Suprapubic skin (tissue), 4 donors: ENCODE results near the gene CAPN9. TPM values are rescaled to one million over a fixed set of nuclear protein-coding genes. Genes with fewer than 3 reads are reported as not detected.

ENCODE experiments used
- DNase-seq, 2 donors: peaks; one replicate each; pipeline ENCODE4 v3.0.0-alpha.2; 2019; ENCODE audit warnings: low spot score in 2 of 2
- H3K27ac ChIP-seq: fragments of 200-600 bp; sonication (generic); one replicate; pipeline ENCODE4 v1.5.1; 2019
- H3K27me3 ChIP-seq: fragments of 200-600 bp; sonication (generic); one replicate; pipeline ENCODE4 v1.5.1; 2019
- H3K36me3 ChIP-seq: fragments of 200-600 bp; sonication (generic); one replicate; pipeline ENCODE4 v1.5.1; 2019
- H3K4me1 ChIP-seq: fragments of 200-600 bp; sonication (generic); one replicate; pipeline ENCODE4 v1.5.1; 2019
- H3K4me3 ChIP-seq: fragments of 200-600 bp; sonication (generic); one replicate; pipeline ENCODE4 v1.5.1; 2019; ENCODE audit warnings: mild to moderate bottlenecking
- H3K9me3 ChIP-seq: fragments of 200-600 bp; sonication (generic); one replicate; pipeline ENCODE4 v1.5.1; 2019
- CTCF ChIP-seq, 2 donors: fragments of 200-600 bp in 1 of 2; fragments of 450-650 bp in 1 of 2; sonication (generic) in 1 of 2; IDR thresholded peaks; one replicate each; pipeline ENCODE4 v1.5.1; 2016 to 2019; ENCODE audit warnings: antibody characterized with exemption in 2 of 2, mild to moderate bottlenecking in 1 of 2, moderate library complexity in 1 of 2
- EP300 ChIP-seq: sonication (generic); formaldehyde crosslinking; IDR thresholded peaks from one replicate; pipeline ENCODE4 v1.6.1; 2017; ENCODE audit warnings: antibody characterized with exemption
- POLR2A ChIP-seq, 2 donors: fragments of 450-650 bp; IDR thresholded peaks; one replicate each; pipeline ENCODE4 v1.6.1; 2017; ENCODE audit warnings: antibody characterized with exemption in 2 of 2, mild to moderate bottlenecking in 2 of 2, moderate library complexity in 2 of 2
- POLR2AphosphoS5 ChIP-seq, 3 donors: sonication (generic); formaldehyde crosslinking; IDR thresholded peaks; one replicate each; pipeline ENCODE4 v1.6.1; 2017; ENCODE audit warnings: antibody characterized with exemption in 3 of 3
- WGBS: methylation state at CpG from one replicate; pipeline ENCODE4 v1.1.5; 2018; 5-methylcytosine and 5-hydroxymethylcytosine counted together
- total RNA-seq, 4 donors: library from RNA; depleted of rRNA; stranded (reverse); fragments of >200 nt; gene quantifications; one replicate each; pipeline ENCODE4 v1.1.0, GENCODE V29; 2016

Gene CAPN9
- total RNA-seq, 4 donors from 2014 or later: 0.48 to 4.2 TPM; not detected in 2

- Histone ChIP-seq H3K4me1 (peaks cover 69% of the 10 kb centered on the region), H3K9me3 (no peaks in the 10 kb centered on the region), H3K27ac (no peak overlapping the region), H3K4me3 (no peak overlapping the region), H3K27me3 (no peaks in the 10 kb centered on the region), H3K36me3 (no peaks in the 10 kb centered on the region)
- no peak for TF ChIP-seq CTCF (IDR thresholded peaks at IDR 0.05)
- TF ChIP-seq POLR2AphosphoS5 (IDR thresholded peaks at IDR 0.05): no peak
- no peak for TF ChIP-seq POLR2A (IDR thresholded peaks at IDR 0.05)
- TF ChIP-seq EP300: no peak
- WGBS: 86% methylated on average over 6 of the region's 7 CpGs
- DNase-seq: no peak
These were observed 80.0 kb downstream of the CAPN9 start for GRCh38 chr1:230827081-230827681.

GRCh38 chr1:230827801-230828200 lies 80.6 kb downstream of the CAPN9 start:
- Histone ChIP-seq H3K9me3 (no peaks in the 10 kb centered on the region), H3K27me3 (no peaks in the 10 kb centered on the region), H3K4me1 (peaks cover 66% of the 10 kb centered on the region), H3K4me3 (no peak overlapping the region), H3K27ac (no peak overlapping the region), H3K36me3 (no peaks in the 10 kb centered on the region)
- DNase-seq: no peak
- TF ChIP-seq CTCF (IDR thresholded peaks at IDR 0.05) (no peak), EP300 (no peak), POLR2A (IDR thresholded peaks at IDR 0.05) (no peak), POLR2AphosphoS5 (IDR thresholded peaks at IDR 0.05) (no peak)
- 74% methylated on average over 5 of the region's 5 CpGs for WGBS

- H3K36me3 ChIP-seq: no peaks in the 10 kb centered on the region
- DNase-seq: no peak
- no peak overlapping the region for H3K27ac ChIP-seq
- WGBS: 90% methylated on average over 4 of the region's 4 CpGs
- no peak for TF ChIP-seq POLR2A (IDR thresholded peaks at IDR 0.05)
- TF ChIP-seq CTCF (IDR thresholded peaks at IDR 0.05): no peak
- TF ChIP-seq EP300: no peak
- no peaks in the 10 kb centered on the region for H3K9me3 ChIP-seq
- H3K4me3 ChIP-seq: no peak overlapping the region
- no peaks in the 10 kb centered on the region for H3K27me3 ChIP-seq
- H3K4me1 ChIP-seq: peaks cover 60% of the 10 kb centered on the region
These were observed 81.2 kb downstream of the CAPN9 start for GRCh38 chr1:230828421-230828820.

- Histone ChIP-seq H3K4me3 (no peak overlapping the region), H3K27me3 (no peaks in the 10 kb centered on the region), H3K4me1 (peaks cover 26% of the 10 kb centered on the region), H3K27ac (no peak overlapping the region), H3K36me3 (no peaks in the 10 kb centered on the region), H3K9me3 (no peaks in the 10 kb centered on the region)
- TF ChIP-seq EP300: no peak
- no peak for TF ChIP-seq CTCF (IDR thresholded peaks at IDR 0.05)
- no peak for TF ChIP-seq POLR2AphosphoS5 (IDR thresholded peaks at IDR 0.05)
- no peak for TF ChIP-seq POLR2A (IDR thresholded peaks at IDR 0.05)
- DNase-seq: no peak
- WGBS: 45% methylated on average over 1 of the region's 1 CpG
These were observed 84.6 kb downstream of the CAPN9 start for GRCh38 chr1:230831771-230832170.

GRCh38 chr1:230832476-230832875 lies 85.3 kb downstream of the CAPN9 start:
- Histone ChIP-seq H3K36me3 (no peaks in the 10 kb centered on the region), H3K27ac (no peak overlapping the region), H3K9me3 (no peaks in the 10 kb centered on the region), H3K4me3 (no peak overlapping the region), H3K27me3 (no peaks in the 10 kb centered on the region), H3K4me1 (peaks cover 21% of the 10 kb centered on the region)
- 15% methylated on average over 1 of the region's 1 CpG for WGBS
- no peak for TF ChIP-seq POLR2A (IDR thresholded peaks at IDR 0.05)
- TF ChIP-seq CTCF (IDR thresholded peaks at IDR 0.05): no peak
- TF ChIP-seq EP300: no peak
- TF ChIP-seq POLR2AphosphoS5 (IDR thresholded peaks at IDR 0.05): no peak
- no peak for DNase-seq
